Right cardiac atrium (tissue), 5 donors: ENCODE data around the gene CERKL. TPM values are rescaled to one million over a fixed set of nuclear protein-coding genes. Genes with fewer than 3 reads are reported as not detected.

Experiments used
- ATAC-seq, 2 donors: fragments of 200-7000 bp; cut with Tn5 transposase; one replicate each; pipeline versions ENCODE4 v1.8.0 to v1.9.1; 2020; ENCODE audit warnings: moderate library complexity in 2 of 2, mild to moderate bottlenecking in 1 of 2
- DNase-seq, 3 donors: peaks; one replicate each; pipeline ENCODE4 v3.0.0-alpha.2; 2020
- H3K27ac ChIP-seq: one replicate; pipeline ENCODE4 v1.5.1; 2013; ENCODE audit warnings: mild to moderate bottlenecking, low read length, control low read depth, moderate library complexity
- H3K27me3 ChIP-seq: one replicate; pipeline ENCODE4 v1.6.1; 2013; ENCODE audit not compliant: control insufficient read depth, insufficient read depth
- H3K4me1 ChIP-seq: one replicate; pipeline ENCODE4 v1.6.1; 2013; ENCODE audit warnings: low read length; ENCODE audit not compliant: control insufficient read depth, insufficient read depth
- H3K4me3 ChIP-seq: one replicate; pipeline ENCODE4 v1.5.1; 2013; ENCODE audit warnings: low read length, control low read depth
- H3K9me3 ChIP-seq: one replicate; pipeline ENCODE4 v1.6.1; 2013; ENCODE audit warnings: low read length; ENCODE audit not compliant: control insufficient read depth
- WGBS: extraction: QIAGEN DNeasy Blood & Tissue Kit; methylation state at CpG from one replicate; pipeline ENCODE4 v1.1.7; 2013; 5-methylcytosine and 5-hydroxymethylcytosine counted together
- intact Hi-C, 4 donors: fragments of 100-400 bp; cut with DNase I; formaldehyde crosslinking; loops; one replicate each; pipeline versions ENCODE4 v1.11.0 to v1.14.0; 2022 to 2023
- polyA plus RNA-seq: library from polyadenylated mRNA; stranded (reverse); fragments of 200-250 nt; gene quantifications from one replicate; pipeline ENCODE4 v1.2.3, GENCODE V29; 2013
- total RNA-seq, 4 donors: library from RNA; stranded (reverse); fragmentation: NEBNext Ultra II Directional; extraction: Animal tissue kit (Norgen Biotek cat#: 25700); gene quantifications; one replicate each; pipeline ENCODE4 v1.2.1, GENCODE V29; 2021
- donor health status: healthy with polysubstance abuse.
- donor health status: DM: no; HTN: yes; CAD: no.
- donor health status: DM: no; HTN: no; CAD: no.
- donor health status: DM: no; HTN: yes; CAD: no; lungs with severe emphysema.
- donor health status: DM: yes; HTN: yes; CAD: no.

Gene CERKL
- total and polyA plus RNA-seq, 5 donors: not detected

DNA sequence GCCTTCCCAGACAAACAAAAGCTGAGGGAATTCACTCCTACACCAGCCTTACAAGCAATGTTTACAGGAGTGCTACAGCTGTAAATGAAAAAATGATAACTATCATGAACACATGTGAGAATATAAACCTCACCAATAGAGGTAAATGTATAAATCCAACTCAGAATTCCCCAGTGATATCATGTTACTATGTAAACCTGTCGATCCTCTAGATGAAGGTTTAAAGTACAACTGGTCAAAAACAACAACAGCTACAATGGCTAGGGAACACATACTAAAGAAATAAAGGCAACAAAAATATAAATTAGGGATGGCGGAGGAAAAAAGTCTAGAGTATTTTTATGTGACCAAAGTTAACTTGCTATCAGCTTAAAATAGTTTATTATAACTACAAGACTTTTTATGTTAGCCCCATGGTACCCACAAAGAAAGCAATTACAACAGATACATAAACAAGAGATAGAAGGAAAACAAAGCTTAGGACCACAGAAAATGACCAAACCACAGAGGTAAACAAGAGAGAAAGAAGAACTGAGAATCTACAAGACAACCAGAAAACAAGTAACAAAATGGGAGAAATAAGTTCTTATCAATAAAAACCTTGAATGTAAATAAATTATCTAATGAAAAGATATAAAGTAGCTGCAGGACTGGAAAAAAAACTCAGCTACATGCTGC is 8.3 kb downstream of the CERKL start:
- intact Hi-C loops: no loop called here
- Histone ChIP-seq H3K4me3 (no peak overlapping the region), H3K4me1 (no peaks in the 10 kb centered on the region), H3K27me3 (no peaks in the 10 kb centered on the region), H3K27ac (no peak overlapping the region), H3K9me3 (no peaks in the 10 kb centered on the region)
- ATAC-seq: no peak
- WGBS: 90% methylated on average over 2 of the region's 2 CpGs
- no peak for DNase-seq

DNA sequence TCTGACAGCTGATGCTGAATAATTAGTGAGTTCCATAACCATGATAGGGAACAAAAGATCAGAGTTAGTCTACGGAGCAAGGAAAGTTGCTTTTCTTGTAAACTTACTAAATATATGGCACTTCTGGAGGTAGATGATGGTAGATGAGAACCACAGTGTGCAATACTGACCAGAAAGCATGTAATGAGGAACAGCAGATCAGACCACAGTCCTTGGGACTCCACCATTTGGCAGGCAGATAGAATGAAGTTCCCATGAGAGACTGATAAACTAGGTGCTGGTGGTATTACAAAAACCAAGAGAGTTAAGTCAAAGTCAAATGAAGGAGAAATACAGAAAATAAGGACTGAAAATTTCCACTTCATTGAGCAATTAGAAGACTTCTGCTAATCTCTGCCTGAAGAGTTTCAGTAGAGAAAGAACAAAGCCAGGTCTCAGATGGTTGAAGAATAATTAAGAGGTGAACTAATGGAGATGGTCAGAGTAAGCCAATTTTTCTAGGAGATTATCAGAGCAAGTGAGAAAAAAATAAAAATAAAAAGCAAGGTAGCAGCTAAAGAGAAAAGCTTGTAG is 10.4 kb downstream of the CERKL start:
- Histone ChIP-seq H3K27me3 (peaks cover 2% of the 10 kb centered on the region), H3K4me3 (no peak overlapping the region), H3K4me1 (no peaks in the 10 kb centered on the region), H3K27ac (no peak overlapping the region), H3K9me3 (no peaks in the 10 kb centered on the region)
- ATAC-seq (no peak), DNase-seq (no peak)
- intact Hi-C loops: no loop called here
- WGBS: 77% methylated on average over 1 of the region's 1 CpG

DNA sequence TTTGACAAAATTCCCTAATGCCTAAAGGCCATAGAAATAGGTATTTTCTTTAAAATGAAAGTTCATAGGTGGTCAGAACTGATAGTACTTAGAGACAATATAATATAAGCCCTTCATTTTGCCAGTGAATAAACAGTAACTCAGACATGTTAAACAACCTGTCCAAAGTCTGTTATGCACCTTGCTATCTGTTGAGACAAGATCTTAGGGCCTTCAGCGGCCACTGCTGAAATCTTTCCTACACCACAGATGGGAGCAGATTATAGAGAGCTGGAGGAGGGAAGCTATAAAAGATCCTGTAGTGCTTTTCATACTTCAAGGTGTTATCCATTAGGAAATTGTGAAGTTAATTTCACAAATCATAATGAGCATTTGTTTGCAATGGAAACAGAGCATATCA is 13.8 kb downstream of the CERKL start:
- no peak for ATAC-seq
- 56% methylated on average over 1 of the region's 1 CpG for WGBS
- Histone ChIP-seq H3K4me1 (no peaks in the 10 kb centered on the region), H3K9me3 (no peaks in the 10 kb centered on the region), H3K4me3 (no peak overlapping the region), H3K27me3 (peaks cover 2% of the 10 kb centered on the region), H3K27ac (no peak overlapping the region)
- intact Hi-C loops: no loop called here
- no peak for DNase-seq

DNA sequence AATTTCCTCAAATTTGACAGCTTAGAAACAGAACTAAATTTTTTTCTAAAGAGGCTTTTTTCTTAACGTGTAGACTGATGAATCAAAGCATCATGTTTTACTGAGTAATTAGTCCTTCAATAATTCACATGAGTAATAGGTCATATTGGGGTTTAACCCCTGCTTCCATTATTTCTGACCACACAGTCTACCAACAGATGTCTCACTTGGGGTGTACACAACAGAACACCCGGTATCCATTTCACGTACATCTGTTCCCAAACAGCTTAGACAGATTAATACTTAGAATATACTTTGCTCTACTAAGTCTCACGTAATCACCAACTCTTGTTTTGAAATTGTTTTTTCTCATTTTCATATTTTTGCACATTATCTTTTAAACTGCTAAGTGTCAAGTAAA is 14.8 kb downstream of the CERKL start:
- intact Hi-C loops: no loop called here
- no peak for ATAC-seq
- no peak overlapping the region for H3K4me3 ChIP-seq
- no peak for DNase-seq
- H3K27me3 ChIP-seq: peaks cover 2% of the 10 kb centered on the region
- H3K9me3 ChIP-seq: no peaks in the 10 kb centered on the region
- WGBS: 71% methylated on average over 4 of the region's 4 CpGs
- H3K4me1 ChIP-seq: no peaks in the 10 kb centered on the region
- no peak overlapping the region for H3K27ac ChIP-seq

DNA sequence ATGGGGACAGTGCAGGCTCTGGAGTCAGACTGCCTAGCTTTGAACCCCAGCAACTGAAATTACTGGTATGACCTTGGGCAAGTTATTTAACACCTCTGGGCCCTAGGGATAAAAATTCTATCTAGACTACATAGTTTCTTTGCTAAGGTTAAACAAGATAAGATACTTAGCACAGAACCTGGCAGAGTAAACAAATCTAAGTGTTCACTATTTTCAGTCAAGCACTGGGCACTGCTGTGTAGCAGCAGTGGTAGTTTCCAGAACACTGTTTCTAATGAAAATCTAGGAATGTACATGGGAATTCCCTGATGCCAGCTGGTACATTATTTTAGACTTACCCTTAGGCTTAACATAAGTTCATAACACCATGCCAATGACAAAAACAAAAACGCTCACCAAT is 17.2 kb downstream of the CERKL start:
- intact Hi-C loops: no loop called here
- no peak for DNase-seq
- H3K27me3 ChIP-seq: peaks cover 2% of the 10 kb centered on the region
- H3K4me3 ChIP-seq: no peak overlapping the region
- H3K4me1 ChIP-seq: no peaks in the 10 kb centered on the region
- ATAC-seq: no peak
- H3K27ac ChIP-seq: no peak overlapping the region
- H3K9me3 ChIP-seq: no peaks in the 10 kb centered on the region
- 23% methylated on average over 1 of the region's 1 CpG for WGBS

DNA sequence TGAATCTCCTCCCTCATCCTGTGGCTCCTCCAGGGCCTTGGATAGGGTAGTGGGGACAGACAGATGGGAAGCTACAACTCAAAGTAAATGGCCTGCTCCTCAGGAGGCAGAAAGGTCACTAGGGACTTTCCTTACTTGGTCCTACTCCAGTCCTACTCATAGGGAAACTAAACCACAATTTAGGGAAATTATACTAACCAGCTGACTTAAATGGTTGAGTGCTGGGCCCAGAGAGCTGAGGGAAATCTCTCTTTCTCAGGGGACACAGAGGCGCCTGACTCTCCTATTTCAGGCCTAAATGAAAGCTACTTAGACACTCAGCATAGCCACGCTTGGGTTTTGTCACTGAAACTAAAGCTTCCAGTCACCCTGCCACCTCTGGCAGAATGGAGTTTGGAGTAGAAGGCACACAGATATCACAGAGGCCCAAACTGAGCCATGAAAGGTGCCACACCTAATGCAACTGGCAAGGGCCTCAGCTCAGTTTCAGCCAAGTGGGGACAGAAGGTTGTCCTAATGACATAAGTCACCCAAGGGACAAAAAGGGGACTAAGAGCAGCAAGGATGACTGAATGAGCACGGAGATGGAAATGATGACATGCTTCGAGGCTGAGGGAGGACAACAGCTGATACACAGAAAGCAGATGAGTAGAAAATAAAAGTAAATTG is 24.0 kb downstream of the CERKL start:
- intact Hi-C loops: no loop called here
- Histone ChIP-seq H3K9me3 (no peaks in the 10 kb centered on the region), H3K4me1 (no peaks in the 10 kb centered on the region), H3K4me3 (no peak overlapping the region), H3K27ac (no peak overlapping the region), H3K27me3 (no peaks in the 10 kb centered on the region)
- 80% methylated on average over 4 of the region's 4 CpGs for WGBS
- no peak for DNase-seq
- ATAC-seq: no peak

DNA sequence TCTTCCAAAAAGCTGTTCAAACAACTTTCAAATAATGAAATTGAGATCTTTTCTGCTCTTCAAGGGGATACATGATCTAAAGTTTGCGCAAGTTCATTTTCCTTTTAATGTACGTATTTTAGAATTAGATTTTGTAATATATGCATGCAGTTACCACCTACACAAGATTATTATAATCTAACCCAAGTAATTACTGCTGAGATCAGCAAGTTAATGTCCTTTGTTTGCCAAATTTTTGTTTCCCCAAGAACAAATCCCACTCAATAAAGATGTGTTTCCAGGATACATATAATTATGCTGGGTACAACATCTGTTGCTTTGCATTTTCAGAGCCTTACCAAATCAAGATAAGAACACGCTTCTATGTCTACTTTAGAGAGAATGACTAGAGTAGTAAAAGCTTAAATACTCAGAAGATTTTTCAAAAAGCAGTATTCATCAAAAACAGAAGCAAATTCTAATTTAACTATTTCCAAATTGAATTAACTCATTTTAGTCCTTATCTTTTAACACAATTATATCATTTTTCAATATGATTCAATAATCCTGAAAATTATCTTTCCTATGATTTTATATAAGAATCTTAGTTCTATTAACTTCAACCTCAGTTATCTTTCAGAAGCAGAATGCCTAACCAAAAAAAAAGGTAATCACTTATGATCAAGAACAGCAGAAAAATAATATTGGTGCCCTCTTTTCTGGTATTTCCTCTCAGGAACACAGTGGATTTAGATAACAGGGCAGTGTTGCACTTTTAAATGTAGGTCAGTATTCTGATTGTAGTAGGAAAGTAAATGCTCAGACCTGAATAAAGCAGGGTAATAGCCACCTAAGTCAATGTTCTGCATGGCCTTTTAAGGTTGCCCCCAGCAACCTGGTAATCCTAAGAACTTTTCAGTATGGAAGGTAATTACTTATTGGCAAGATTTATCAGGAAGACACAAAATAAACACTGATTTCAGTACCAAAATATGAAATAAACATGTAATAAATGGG is 28.0 kb downstream of the CERKL start:
- Histone ChIP-seq H3K27me3 (no peaks in the 10 kb centered on the region), H3K9me3 (no peaks in the 10 kb centered on the region), H3K4me1 (no peaks in the 10 kb centered on the region), H3K27ac (no peak overlapping the region), H3K4me3 (no peak overlapping the region)
- DNase-seq: no peak
- 67% methylated on average over 3 of the region's 3 CpGs for WGBS
- intact Hi-C loops: no loop called here
- ATAC-seq: no peak

DNA sequence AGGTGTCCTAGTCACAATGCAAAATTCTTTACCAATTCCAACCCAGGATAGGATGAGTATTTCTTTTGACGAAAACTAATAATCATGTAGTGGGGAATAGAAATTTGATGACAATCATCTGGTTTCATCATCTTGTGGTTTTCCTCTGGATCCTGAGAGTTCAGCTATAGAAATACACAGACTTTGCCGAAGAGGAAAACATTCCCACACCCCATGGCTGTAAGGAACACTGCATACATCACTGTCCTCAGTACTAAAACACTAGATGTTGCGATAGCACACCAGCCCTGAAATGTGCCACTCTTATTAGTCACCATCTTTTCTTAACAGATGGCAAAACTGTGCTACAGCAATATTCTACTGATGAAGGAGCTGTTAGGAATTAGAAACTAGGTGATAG is 29.4 kb downstream of the CERKL start:
- intact Hi-C loops: no loop called here

DNA sequence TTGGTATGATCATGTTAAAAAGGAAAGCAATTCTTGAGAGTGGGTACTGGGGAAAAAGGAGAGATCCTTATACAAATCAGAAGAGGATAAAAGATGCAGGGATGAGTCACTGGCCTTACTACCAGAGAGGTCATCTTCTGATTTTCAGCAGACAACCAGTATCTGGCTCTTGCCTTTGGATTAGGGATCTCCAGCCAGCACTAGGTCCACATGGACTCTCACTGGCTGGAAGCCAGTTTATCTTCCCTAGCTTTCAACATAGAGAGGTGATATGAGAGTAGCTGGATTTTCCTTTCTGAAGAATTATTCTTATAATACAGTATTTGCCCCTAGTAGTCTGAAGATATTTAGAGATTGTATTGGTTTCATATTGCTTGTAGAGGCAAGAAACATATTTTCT is 30.2 kb downstream of the CERKL start:
- Histone ChIP-seq H3K4me3 (no peak overlapping the region), H3K27ac (no peak overlapping the region), H3K27me3 (no peaks in the 10 kb centered on the region), H3K9me3 (no peaks in the 10 kb centered on the region), H3K4me1 (no peaks in the 10 kb centered on the region)
- DNase-seq: no peak
- no peak for ATAC-seq
- intact Hi-C loops: no loop called here

More for the DNA sequence above, 29.4 kb downstream of the CERKL start:
- no peak overlapping the region for H3K27ac ChIP-seq
- no peak for ATAC-seq
- no peak overlapping the region for H3K4me3 ChIP-seq
- no peaks in the 10 kb centered on the region for H3K4me1 ChIP-seq
- no peaks in the 10 kb centered on the region for H3K9me3 ChIP-seq
- DNase-seq: no peak
- 81% methylated on average over 3 of the region's 3 CpGs for WGBS
- H3K27me3 ChIP-seq: no peaks in the 10 kb centered on the region

DNA sequence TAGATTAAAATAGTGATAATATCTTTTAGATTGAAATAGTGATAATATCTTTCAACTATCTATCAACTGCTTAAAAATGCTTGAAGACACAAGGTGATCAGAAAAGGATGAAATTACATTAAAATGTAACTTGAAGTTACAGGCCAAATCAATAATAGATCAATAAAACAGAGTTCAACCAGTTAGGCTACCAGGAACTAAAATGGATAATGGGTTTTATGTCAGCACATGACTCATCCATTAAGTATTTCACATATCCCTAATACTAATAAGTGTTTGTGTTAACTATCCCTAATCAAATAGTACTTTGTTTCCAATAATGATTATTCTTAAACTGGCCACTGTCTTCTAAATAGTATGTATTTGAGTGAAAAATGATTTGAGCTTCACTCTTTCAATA is 33.7 kb downstream of the CERKL start:
- intact Hi-C loops: no loop called here
- H3K27ac ChIP-seq: no peak overlapping the region
- DNase-seq (no peak), ATAC-seq (no peak)
- no peaks in the 10 kb centered on the region for H3K4me1 ChIP-seq
- H3K4me3 ChIP-seq: no peak overlapping the region
- H3K27me3 ChIP-seq: no peaks in the 10 kb centered on the region
- H3K9me3 ChIP-seq: no peaks in the 10 kb centered on the region
